HS-5 (cell line): Measurements from ENCODE around the gene TMEM108.

Experiments used
- DNase-seq: peaks from one replicate; pipeline ENCODE4 v3.0.0-alpha.2; 2012; ENCODE audit warnings: low read depth

Gene TMEM108

DNA sequence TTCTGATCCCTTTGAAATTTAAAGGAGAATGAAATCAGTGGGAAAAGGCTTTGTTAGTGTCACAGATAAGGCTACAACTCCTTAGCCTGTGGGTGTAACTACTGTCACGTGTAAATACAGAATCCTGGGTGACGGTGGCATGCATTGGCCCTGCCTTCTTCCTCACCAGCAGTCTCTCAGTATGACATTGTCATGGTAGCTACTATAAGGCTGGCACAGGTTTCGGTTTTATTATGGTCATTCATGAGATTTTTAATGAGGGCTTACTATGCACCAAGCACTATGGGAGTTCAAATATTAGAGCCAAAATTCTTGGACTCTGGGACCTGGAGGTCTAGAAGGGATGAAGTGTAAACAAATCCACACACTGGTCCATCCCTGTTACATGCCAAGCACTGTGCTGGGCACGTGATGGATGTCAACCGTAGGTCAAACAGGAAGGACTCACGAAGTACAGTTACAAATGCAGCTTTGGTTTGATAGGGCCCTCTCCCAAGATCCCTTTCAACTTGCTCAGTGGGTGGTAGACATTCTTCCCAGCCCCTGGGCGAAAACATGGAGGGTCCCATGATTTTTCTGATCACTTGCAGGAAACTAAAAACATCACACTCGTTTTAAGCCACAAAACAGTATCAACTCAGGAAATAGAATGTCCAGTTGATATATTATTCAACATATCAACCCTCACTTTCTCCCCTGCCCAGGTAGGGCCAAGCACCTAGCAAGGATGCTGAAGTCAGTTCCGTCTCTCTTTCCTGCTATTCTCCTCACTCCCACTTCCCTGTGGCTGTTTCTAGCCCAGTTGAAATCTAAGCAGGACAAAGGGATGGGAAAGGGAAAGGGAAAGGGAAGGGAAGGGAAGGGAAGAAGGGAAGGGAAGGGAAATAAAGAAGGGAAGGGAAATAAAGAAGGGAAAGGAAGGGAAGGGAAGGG lies 387.0 kb downstream of the TMEM108 start:
- no peak for DNase-seq

DNA sequence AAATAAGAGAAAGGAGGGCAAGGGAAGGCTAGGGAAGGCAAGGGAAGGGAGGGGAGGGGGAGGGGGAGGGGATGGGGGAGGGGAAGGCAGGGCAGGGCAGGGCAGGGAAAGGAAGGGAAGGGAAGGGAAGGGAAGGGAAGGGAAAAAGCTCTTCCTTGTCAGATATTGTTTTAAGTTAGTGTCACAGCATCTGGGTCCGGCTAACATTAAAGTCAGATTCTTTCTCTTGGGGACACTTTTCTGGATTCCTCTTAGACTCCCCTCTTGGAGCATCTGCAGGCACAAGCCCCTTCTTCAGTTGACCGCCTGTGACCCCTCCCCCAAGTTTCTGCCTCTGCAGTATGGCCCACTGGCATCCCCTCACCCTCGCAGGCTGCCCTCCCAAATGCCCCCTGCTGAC lies 387.7 kb downstream of the TMEM108 start:
- DNase-seq = no peak

DNA sequence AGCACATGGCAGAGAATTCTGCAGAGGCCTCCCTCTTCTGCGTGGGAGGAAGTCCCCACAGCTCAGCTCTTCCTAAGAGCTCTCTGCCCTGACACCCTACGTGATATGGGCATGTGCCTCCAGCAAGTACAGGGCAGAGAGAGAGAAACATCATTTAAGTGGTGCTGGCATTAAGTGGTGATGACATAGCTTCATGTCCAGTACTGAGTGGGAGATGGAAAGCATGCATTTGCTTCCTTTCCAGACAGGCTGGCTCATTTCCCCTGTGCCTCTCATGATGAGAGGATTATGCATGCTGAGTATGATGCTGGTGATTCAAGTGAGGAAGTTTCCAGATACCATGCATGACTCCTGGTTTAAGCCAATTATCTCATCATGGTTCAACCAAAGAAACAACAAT lies 388.5 kb downstream of the TMEM108 start:
- DNase-seq = peak; percentile 42

DNA sequence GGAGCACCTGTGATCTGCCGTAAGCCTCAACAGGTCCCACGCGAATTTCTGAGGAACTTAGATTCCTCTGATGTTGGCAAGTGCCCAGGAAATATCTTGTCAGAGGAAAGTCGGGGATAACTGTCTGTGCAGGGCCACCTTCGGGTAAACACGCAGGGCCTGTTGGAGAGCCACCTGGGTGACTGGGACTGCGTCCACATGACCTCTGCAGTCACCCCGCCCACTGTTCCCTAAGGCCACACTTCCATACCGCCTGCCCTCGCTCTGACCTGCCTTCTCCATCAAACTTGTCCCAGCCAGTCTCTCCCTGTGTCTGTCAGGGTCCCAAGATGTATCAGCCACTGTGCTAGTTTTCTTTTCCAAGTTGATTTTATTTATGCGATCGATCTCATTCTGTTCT lies 390.4 kb downstream of the TMEM108 start:
- no peak for DNase-seq

DNA sequence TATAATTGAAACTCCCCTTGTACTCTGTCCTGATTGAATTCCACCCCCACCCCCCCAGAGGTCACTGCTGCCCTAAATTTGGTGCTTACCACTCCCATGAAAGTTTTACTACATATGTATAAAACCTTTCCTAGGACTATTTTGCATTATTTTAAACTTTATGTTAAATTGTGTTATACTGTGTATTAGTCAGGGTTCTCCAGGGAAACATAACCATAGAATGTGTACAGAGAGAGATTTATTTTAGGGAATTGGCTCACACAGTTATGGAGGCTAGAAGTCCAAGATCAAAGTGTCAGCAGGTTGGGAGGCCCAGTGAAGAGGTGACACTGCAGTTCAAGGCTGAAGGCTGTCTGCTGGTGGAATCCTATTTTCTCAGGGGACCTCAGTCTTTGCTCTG lies 390.9 kb downstream of the TMEM108 start:
- no peak for DNase-seq

DNA sequence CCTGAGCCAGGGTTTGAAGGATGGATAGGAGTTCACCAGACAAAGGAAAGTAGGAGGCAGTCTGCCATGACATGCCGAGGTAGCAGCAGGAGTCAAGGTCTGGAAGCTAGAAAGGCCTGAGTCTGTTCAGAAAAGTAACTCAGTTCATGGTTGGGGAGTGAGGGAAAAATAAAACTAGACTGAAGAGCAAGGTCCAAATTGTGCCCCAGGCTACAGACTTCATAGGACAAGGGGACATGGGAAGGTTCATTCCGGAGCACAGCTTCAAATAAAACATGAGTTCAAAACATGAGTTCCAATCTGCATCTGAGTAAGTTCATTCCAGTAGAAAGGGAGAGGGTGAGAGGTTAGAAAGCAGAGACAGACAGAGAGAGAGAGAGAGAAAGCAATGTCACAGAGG lies 401.4 kb downstream of the TMEM108 start:
- no peak for DNase-seq

DNA sequence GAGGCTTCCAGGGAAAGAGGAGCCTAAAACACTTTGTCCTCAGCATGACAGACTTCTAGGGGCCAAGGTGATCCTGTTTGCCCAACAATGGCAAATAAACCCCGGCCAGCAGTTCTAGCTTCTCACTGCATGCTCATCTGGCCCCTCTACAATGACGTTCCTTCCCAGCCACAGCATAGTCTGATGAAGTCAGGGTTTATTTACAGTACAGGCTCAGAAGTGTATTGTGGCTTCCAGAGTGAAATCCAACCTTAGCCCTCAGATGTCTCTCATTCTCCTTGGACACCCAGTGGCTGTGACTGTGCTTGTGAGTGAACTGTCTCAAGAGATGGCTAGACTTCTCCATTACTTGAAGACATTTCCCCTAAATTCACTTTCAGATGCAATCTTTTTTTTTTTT lies 402.5 kb downstream of the TMEM108 start:
- no peak for DNase-seq

DNA sequence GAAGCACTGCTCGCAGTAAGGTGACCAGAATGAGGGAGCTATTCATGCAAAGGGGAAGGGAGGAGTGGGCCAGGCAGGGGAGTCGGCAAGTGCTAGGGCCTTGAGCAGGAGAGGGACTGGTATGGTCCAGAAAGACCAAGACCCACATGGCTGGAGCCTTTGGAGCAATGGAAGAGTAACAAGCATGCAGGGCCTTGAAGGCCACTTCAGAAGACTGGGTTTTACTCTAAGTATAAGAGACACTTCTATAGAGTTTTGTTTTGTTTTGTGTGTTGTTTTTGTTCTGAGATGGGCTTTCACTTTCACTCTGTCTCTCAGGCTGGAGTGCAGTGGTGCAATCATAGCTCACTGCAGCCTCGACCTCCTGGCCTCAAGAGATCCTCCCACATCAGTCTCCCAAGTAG lies 403.7 kb downstream of the TMEM108 start:
- DNase-seq = no peak

DNA sequence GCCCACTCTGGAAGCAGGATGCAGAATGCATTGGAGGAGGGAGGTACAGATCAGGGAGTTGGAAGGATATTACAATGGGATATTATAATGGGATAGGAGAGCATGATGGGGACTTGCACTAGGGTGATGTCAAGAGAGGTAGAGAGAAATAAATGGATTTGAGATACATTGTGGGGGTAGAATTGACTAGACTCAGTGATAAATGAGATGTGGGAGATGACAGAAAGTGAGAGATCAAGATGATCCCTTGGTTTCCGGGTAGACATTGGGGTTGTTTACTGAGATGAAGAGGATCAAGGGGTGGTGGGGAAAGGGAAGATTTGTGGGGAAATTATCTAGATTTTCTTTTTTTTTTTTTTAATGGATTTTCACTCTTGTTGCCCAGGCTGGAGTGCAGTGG lies 404.3 kb downstream of the TMEM108 start:
- no peak for DNase-seq

DNA sequence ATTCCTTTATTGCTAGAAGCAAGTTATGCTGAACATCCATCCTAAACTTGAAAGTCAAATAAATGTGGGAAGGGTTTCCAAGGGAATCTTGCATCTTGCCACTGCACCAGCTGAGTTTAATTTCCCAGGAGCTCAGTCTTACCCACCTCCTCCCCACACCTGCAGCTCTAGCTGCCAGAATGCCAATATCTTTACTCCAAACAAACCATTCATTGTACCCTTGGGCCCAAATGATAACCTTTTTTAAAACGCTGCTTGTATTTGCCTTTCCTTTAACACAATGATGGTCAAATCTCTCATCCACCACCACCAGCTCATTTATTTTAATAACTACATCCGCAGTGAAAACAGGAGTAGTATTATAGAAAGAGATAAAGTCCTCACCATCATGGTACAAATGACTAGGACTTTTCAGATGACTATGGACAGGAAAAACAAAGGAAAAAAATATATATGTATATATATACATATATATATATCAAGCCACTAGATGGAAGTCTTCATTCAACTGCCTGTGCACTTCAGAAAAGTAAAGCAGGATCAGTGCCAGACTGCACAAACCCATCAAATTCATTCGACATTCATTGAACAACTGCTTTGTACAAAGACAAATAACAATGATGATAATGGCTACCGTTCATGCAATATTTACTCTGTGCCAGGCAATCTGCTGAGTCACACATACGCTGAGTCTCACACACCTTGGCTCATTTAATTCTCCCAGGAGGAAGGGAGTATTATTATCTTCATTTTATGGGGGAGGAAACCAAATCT lies 405.6 kb downstream of the TMEM108 start:
- peak; percentile 46 for DNase-seq

DNA sequence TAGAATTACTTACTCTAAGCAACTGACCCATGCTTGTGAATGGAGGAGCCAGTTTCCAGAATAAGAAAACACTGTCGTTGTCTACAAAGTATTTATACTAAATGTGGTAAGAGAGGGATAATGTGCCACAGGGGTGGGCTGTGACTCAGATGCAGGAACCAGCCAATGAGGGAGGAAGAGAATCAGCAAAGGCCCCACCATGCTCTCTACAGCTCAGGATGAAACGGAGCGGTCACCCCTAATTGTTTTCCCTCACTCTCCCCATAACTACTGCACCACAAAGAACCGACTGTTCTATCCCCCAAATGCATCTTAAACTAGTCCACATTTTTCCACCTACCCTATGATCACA lies 406.2 kb downstream of the TMEM108 start:
- no peak for DNase-seq

DNA sequence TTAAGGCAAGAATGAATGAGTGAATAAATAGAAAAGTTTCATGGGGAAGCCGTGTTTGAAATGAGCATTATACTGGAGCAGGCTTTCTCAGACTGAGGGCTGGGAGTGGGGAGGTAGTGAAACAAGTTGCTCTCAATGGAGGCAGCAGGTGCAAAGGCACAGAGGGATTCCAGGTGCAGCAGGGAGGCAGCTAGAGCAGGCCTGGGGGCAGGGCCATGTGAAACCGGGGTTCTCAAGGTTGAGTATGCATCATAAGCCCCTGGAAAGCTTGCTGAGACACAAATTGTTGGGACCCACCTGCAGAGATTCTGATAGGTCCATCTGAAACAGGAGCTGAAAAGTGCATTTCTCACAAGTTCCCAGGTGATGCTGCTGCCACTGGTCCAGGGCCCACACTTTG lies 406.9 kb downstream of the TMEM108 start:
- no peak for DNase-seq
